Hepatocyte (in vitro differentiated cells): Measurements from ENCODE around the gene LINC00237.

ENCODE experiments used
- EZH2 ChIP-seq: fragments of 200-600 bp; sonication (generic); IDR thresholded peaks from 2 replicates; pipeline ENCODE4 v1.6.1; 2016; ENCODE audit warnings: antibody characterized with exemption, mild to moderate bottlenecking, borderline replicate concordance
- EZH2phosphoT487 ChIP-seq: fragments of 200-600 bp; sonication (generic); IDR thresholded peaks from one replicate; pipeline ENCODE4 v1.6.1; 2018; ENCODE audit warnings: antibody characterized with exemption, mild to moderate bottlenecking, low read depth, moderate library complexity; ENCODE audit not compliant: unreplicated experiment, severe bottlenecking
- TF ChIP-seq, protein P1 (sequence below): fragments of 200-600 bp; sonication (generic); IDR thresholded peaks from 2 replicates; pipeline ENCODE4 v1.5.1; 2016; ENCODE audit warnings: antibody characterized with exemption, mild to moderate bottlenecking; ENCODE audit not compliant: poor library complexity

DNA sequence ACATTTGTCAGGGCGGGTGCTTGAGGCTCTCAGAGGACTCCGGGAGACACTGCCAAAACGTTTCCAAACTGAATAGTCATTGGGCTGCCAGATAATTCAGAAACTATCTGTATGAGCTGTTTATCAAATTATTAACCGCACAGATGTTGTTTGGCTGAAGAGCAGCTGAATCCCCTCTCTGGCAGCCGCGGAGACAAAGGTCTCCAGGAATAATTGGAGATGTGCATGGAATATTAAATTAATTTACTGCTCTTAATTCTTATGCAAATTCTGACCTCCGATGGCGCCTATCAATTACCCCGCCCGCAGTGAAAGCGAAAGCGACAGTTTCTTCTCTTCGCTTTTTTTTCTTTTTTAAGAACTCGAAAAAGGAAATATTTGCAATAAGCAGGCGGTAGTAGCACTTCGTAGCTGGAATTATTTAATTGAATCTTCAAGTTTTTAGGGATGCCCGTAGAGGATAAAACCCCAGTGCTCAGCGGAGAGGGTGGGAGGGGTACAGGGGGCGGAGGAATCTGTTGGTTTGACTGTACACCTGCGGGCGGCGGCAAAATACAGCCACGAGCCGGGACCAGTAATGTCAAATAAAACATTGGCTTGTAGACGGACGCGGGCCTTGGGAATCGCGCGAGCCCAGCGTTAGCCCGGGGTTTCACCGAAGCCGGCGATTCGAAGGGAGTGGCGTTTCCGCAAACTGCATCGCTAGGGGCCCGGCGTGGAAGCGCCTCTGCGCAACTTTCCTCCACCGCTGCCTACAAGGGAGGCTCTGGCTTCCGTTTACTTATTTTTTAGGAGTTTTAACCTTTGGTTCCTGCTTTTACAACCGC is 6.2 kb downstream of the LINC00237 start:
- TF ChIP-seq, protein P1, sequence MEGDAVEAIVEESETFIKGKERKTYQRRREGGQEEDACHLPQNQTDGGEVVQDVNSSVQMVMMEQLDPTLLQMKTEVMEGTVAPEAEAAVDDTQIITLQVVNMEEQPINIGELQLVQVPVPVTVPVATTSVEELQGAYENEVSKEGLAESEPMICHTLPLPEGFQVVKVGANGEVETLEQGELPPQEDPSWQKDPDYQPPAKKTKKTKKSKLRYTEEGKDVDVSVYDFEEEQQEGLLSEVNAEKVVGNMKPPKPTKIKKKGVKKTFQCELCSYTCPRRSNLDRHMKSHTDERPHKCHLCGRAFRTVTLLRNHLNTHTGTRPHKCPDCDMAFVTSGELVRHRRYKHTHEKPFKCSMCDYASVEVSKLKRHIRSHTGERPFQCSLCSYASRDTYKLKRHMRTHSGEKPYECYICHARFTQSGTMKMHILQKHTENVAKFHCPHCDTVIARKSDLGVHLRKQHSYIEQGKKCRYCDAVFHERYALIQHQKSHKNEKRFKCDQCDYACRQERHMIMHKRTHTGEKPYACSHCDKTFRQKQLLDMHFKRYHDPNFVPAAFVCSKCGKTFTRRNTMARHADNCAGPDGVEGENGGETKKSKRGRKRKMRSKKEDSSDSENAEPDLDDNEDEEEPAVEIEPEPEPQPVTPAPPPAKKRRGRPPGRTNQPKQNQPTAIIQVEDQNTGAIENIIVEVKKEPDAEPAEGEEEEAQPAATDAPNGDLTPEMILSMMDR, result no peak
- TF ChIP-seq EZH2, result no peak
- peak; percentile 49 for TF ChIP-seq EZH2phosphoT487
